Measurements from ENCODE around the gene SREK1.

GRCh38 chr5:66209794-66210193, 65.7 kb downstream of the SREK1 start:
- TF ChIP-seq FOXM1 (IDR thresholded peaks at IDR 0.05; ENCODE audit: borderline replicate concordance) (no peak), FOXA1 (IDR thresholded peaks at IDR 0.05) (no peak), SP1 (IDR thresholded peaks at IDR 0.05) (no peak), LEF1 (IDR thresholded peaks at IDR 0.05; ENCODE audit: borderline replicate concordance) (no peak), TARDBP (IDR thresholded peaks at IDR 0.05) (no peak), BHLHE40 (IDR thresholded peaks at IDR 0.05; ENCODE audit: borderline replicate concordance) (no peak), ZNF384 (IDR thresholded peaks at IDR 0.05) (no peak)

Measured in HEK293T (cell line).